CD4-positive, alpha-beta memory T cell (primary cell): Measurements from ENCODE around the gene ADRA2B. TPM values are rescaled to one million over a fixed set of nuclear protein-coding genes. Genes with fewer than 3 reads are reported as not detected.

Experiments used
- CTCF ChIA-PET: fragments of 350-600 bp; sonication (Branson Sonifier 250); formaldehyde crosslinking; loops from one replicate; lab custom pipeline; 2021; ENCODE audit warnings: inconsistent platforms; ENCODE audit not compliant: partially characterized antibody; lab: Charles Lee
- POLR2A ChIA-PET: fragments of 350-600 bp; sonication (Branson Sonifier 250); formaldehyde crosslinking; loops from one replicate; lab custom pipeline; 2021; ENCODE audit not compliant: partially characterized antibody; lab: Charles Lee
- DNase-seq, 5 donors: peaks; one replicate each; pipeline versions ENCODE4 v3.0.0 to v3.0.0-alpha.2; 2020 to 2022; ENCODE audit warnings: mixed read lengths in 1 of 5
- H3K27ac ChIP-seq: one replicate; pipeline ENCODE4 v1.7.0; 2013; ENCODE audit warnings: low read depth, low read length
- H3K27me3 ChIP-seq: 2 replicates; pipeline ENCODE4 v1.7.0; 2013; ENCODE audit warnings: mild to moderate bottlenecking, low read length, moderate library complexity; ENCODE audit not compliant: insufficient read depth
- H3K36me3 ChIP-seq: 2 replicates; pipeline ENCODE4 v1.7.0; 2013; ENCODE audit warnings: mild to moderate bottlenecking, low read length, moderate library complexity; ENCODE audit not compliant: insufficient read depth
- H3K4me1 ChIP-seq: 2 replicates; pipeline ENCODE4 v1.7.0; 2013; ENCODE audit warnings: mild to moderate bottlenecking, low read length, moderate library complexity; ENCODE audit not compliant: insufficient read depth
- H3K4me3 ChIP-seq, 2 donors: one replicate each; pipeline ENCODE4 v1.7.0; 2013; ENCODE audit warnings: low read length in 2 of 2, mild to moderate bottlenecking in 1 of 2
- H3K9me3 ChIP-seq, 2 donors: one replicate each; pipeline ENCODE4 v1.7.0; 2013; ENCODE audit warnings: low read length in 2 of 2, control low read depth in 1 of 2; ENCODE audit not compliant: control insufficient read depth in 1 of 2
- H3K27ac Mint-ChIP-seq, 7 donors: one replicate each; pipeline ENCODE4 v1.8.0; 2020 to 2021; ENCODE audit warnings: mixed read lengths in 7 of 7, mild to moderate bottlenecking in 6 of 7, inconsistent platforms in 3 of 7, moderate library complexity in 3 of 7
- H3K27me3 Mint-ChIP-seq, 2 donors: one replicate each; pipeline ENCODE4 v1.8.0; 2020 to 2021; ENCODE audit warnings: mixed read lengths in 2 of 2
- H3K36me3 Mint-ChIP-seq, 2 donors: one replicate each; pipeline ENCODE4 v1.8.0; 2020 to 2021; ENCODE audit warnings: mixed read lengths in 2 of 2, inconsistent platforms in 1 of 2, mild to moderate bottlenecking in 1 of 2
- H3K4me1 Mint-ChIP-seq, 4 donors: one replicate each; pipeline ENCODE4 v1.8.0; 2020 to 2021; ENCODE audit warnings: mixed read lengths in 4 of 4, mild to moderate bottlenecking in 1 of 4
- H3K4me3 Mint-ChIP-seq, 8 donors: one replicate each; pipeline ENCODE4 v1.8.0; 2020 to 2021; ENCODE audit warnings: mixed read lengths in 8 of 8, mild to moderate bottlenecking in 7 of 8, moderate library complexity in 6 of 8, inconsistent platforms in 3 of 8
- H3K9me3 Mint-ChIP-seq, 8 donors: one replicate each; pipeline ENCODE4 v1.8.0; 2020 to 2021; ENCODE audit warnings: mixed read lengths in 8 of 8, mild to moderate bottlenecking in 5 of 8, inconsistent platforms in 3 of 8, moderate library complexity in 1 of 8
- intact Hi-C: fragments of 100-400 bp; cut with micrococcal nuclease; formaldehyde crosslinking; loops from one replicate; pipeline ENCODE4 v1.15.1; 2023
- polyA plus RNA-seq, 2 donors: library from polyadenylated mRNA; unstranded; fragments of 300-500 nt; fragmentation: Illumina TruSeq; gene quantifications; one replicate each; pipeline ENCODE4 v1.2.3, GENCODE V29; 2021
- total RNA-seq, 2 experiments: library from RNA; stranded (reverse); gene quantifications; one replicate each; pipeline ENCODE4 v1.2.3, GENCODE V29; 2021

The ADRA2B gene
- total and polyA plus RNA-seq, 4 experiments from 2014 or later = not detected

GRCh38 chr2:96093528-96093927 is 22.8 kb downstream of the ADRA2B start:
- no peaks in the 10 kb centered on the region for H3K4me1 ChIP-seq
- H3K27me3 ChIP-seq = no peaks in the 10 kb centered on the region
- H3K9me3 Mint-ChIP-seq = no peaks in the 10 kb centered on the region
- H3K4me3 Mint-ChIP-seq = no peak overlapping the region
- no peaks in the 10 kb centered on the region for H3K4me1 Mint-ChIP-seq
- no peaks in the 10 kb centered on the region for H3K36me3 Mint-ChIP-seq
- peak in 1 of 5 donors; percentile 16 for DNase-seq
- no peak overlapping the region for H3K27ac Mint-ChIP-seq
- H3K4me3 ChIP-seq = no peak overlapping the region
- H3K9me3 ChIP-seq = no peaks in the 10 kb centered on the region
- intact Hi-C loops = no loop called here
- no peaks in the 10 kb centered on the region for H3K36me3 ChIP-seq
- H3K27ac ChIP-seq = no peak overlapping the region
- H3K27me3 Mint-ChIP-seq = peaks cover 3 to 6% of the 10 kb centered on the region in 2 donors
- ChIA-PET POLR2A (no interaction called here), CTCF (no interaction called here)

- Histone ChIP-seq H3K4me1 (no peaks in the 10 kb centered on the region), H3K4me3 (no peak overlapping the region), H3K36me3 (no peaks in the 10 kb centered on the region), H3K9me3 (no peaks in the 10 kb centered on the region), H3K27ac (no peak overlapping the region), H3K27me3 (no peaks in the 10 kb centered on the region)
- ChIA-PET POLR2A (interaction anchor here (1.3 kb wide), 1 partner anchor 24 kb away, joined by 3 read pairs; the partner anchor contains the start of gene ADRA2B), CTCF (no interaction called here)
- H3K9me3 Mint-ChIP-seq = no peaks in the 10 kb centered on the region
- no peak overlapping the region for H3K27ac Mint-ChIP-seq
- no peak overlapping the region for H3K4me3 Mint-ChIP-seq
- DNase-seq = no peak
- peaks cover 3 to 6% of the 10 kb centered on the region in 2 donors for H3K27me3 Mint-ChIP-seq
- intact Hi-C loops = no loop called here
- H3K4me1 Mint-ChIP-seq = no peaks in the 10 kb centered on the region
- no peaks in the 10 kb centered on the region for H3K36me3 Mint-ChIP-seq
Observed at GRCh38 chr2:96092951-96093350, 23.4 kb downstream of the ADRA2B start.

- no peaks in the 10 kb centered on the region for H3K9me3 Mint-ChIP-seq
- CTCF ChIA-PET = no interaction called here
Observed at GRCh38 chr2:96092573-96092877, 23.8 kb downstream of the ADRA2B start.

GRCh38 chr2:96091711-96092572 is 24.4 kb downstream of the ADRA2B start:
- Histone ChIP-seq H3K4me1 (no peaks in the 10 kb centered on the region), H3K27me3 (no peaks in the 10 kb centered on the region), H3K9me3 (no peaks in the 10 kb centered on the region), H3K27ac (no peak overlapping the region), H3K36me3 (no peaks in the 10 kb centered on the region), H3K4me3 (no peak overlapping the region)
- Mint-ChIP-seq H3K36me3 (no peaks in the 10 kb centered on the region), H3K4me1 (no peaks in the 10 kb centered on the region), H3K27ac (no peak overlapping the region), H3K27me3 (peaks cover 3 to 6% of the 10 kb centered on the region in 2 donors), H3K4me3 (no peak overlapping the region), H3K9me3 (no peaks in the 10 kb centered on the region)
- POLR2A ChIA-PET = interaction anchor here (1.3 kb wide), 1 partner anchor 25 kb away, joined by 3 read pairs; the partner anchor contains the start of gene ADRA2B
- DNase-seq = peak in 1 of 5 donors; percentile 24
- CTCF ChIA-PET = no interaction called here
- intact Hi-C loops = no loop called here

More at GRCh38 chr2:96092573-96092877, 23.8 kb downstream of the ADRA2B start:
- POLR2A ChIA-PET = interaction anchor here (1.3 kb wide), 1 partner anchor 24 kb away, joined by 3 read pairs; the partner anchor contains the start of gene ADRA2B
- H3K27me3 ChIP-seq = no peaks in the 10 kb centered on the region
- no peaks in the 10 kb centered on the region for H3K4me1 ChIP-seq
- DNase-seq = peak in 1 of 5 donors; percentile 1
- no peaks in the 10 kb centered on the region for H3K4me1 Mint-ChIP-seq
- intact Hi-C loops = no loop called here
- peaks cover 3 to 6% of the 10 kb centered on the region in 2 donors for H3K27me3 Mint-ChIP-seq
- no peak overlapping the region for H3K4me3 ChIP-seq
- H3K36me3 Mint-ChIP-seq = no peaks in the 10 kb centered on the region
- no peak overlapping the region for H3K27ac ChIP-seq
- H3K36me3 ChIP-seq = no peaks in the 10 kb centered on the region
- H3K9me3 ChIP-seq = no peaks in the 10 kb centered on the region
- H3K4me3 Mint-ChIP-seq = no peak overlapping the region
- no peak overlapping the region for H3K27ac Mint-ChIP-seq

- ChIA-PET POLR2A (no interaction called here), CTCF (no interaction called here)
- H3K4me3 ChIP-seq = no peak overlapping the region
- H3K4me1 Mint-ChIP-seq = no peaks in the 10 kb centered on the region
- H3K36me3 ChIP-seq = no peaks in the 10 kb centered on the region
- DNase-seq = peak in 1 of 5 donors; percentile 1
- peaks cover 4 to 6% of the 10 kb centered on the region in 2 donors for H3K27me3 Mint-ChIP-seq
- H3K9me3 ChIP-seq = no peaks in the 10 kb centered on the region
- H3K27me3 ChIP-seq = no peaks in the 10 kb centered on the region
- H3K4me1 ChIP-seq = no peaks in the 10 kb centered on the region
- H3K9me3 Mint-ChIP-seq = peaks cover 0 to 4% (median 0%) of the 10 kb centered on the region in 8 donors
- H3K27ac ChIP-seq = no peak overlapping the region
- no peak overlapping the region for H3K4me3 Mint-ChIP-seq
- H3K27ac Mint-ChIP-seq = no peak overlapping the region
- H3K36me3 Mint-ChIP-seq = no peaks in the 10 kb centered on the region
- intact Hi-C loops = no loop called here
Observed at GRCh38 chr2:96091141-96091710, 25.1 kb downstream of the ADRA2B start.

GRCh38 chr2:96090196-96090926 is 26.0 kb downstream of the ADRA2B start:
- Histone ChIP-seq H3K36me3 (no peaks in the 10 kb centered on the region), H3K9me3 (no peaks in the 10 kb centered on the region), H3K27ac (no peak overlapping the region), H3K4me3 (no peak overlapping the region), H3K4me1 (no peaks in the 10 kb centered on the region), H3K27me3 (no peaks in the 10 kb centered on the region)
- H3K36me3 Mint-ChIP-seq = no peaks in the 10 kb centered on the region
- intact Hi-C loops = no loop called here
- ChIA-PET CTCF (no interaction called here), POLR2A (no interaction called here)
- peak in 1 of 5 donors; percentile 19 for DNase-seq
- no peak overlapping the region for H3K4me3 Mint-ChIP-seq
- no peaks in the 10 kb centered on the region for H3K4me1 Mint-ChIP-seq
- H3K27me3 Mint-ChIP-seq = peaks cover 3 to 4% of the 10 kb centered on the region in 2 donors
- H3K27ac Mint-ChIP-seq = no peak overlapping the region
- H3K9me3 Mint-ChIP-seq = peaks cover 0 to 4% (median 0%) of the 10 kb centered on the region in 8 donors
